Activated CD8-positive, alpha-beta memory T cell treated with anti-CD3 and anti-CD28 coated beads, Interleukin-2, amount 50 U/mL, for 1 hour (primary cell): ENCODE measurements around the gene SEMA5A.

Experiments
- DNase-seq: peaks from one replicate; pipeline ENCODE4 v3.0.0-alpha.2; 2020; ENCODE audit errors: extremely low read depth

SEMA5A gene

GRCh38 chr5:9112520-9113291, 433.2 kb downstream of the SEMA5A start:
- DNase-seq, result no peak

GRCh38 chr5:9108162-9108561, 437.7 kb downstream of the SEMA5A start:
- DNase-seq, result no peak

- no peak for DNase-seq
Measured at GRCh38 chr5:9105851-9106250, 440.0 kb downstream of the SEMA5A start.

GRCh38 chr5:9104571-9105339, 441.1 kb downstream of the SEMA5A start:
- no peak for DNase-seq

GRCh38 chr5:9103290-9103689, 442.6 kb downstream of the SEMA5A start:
- no peak for DNase-seq

GRCh38 chr5:9099689-9100088, 446.2 kb downstream of the SEMA5A start:
- no peak for DNase-seq

- DNase-seq, result no peak
Measured at GRCh38 chr5:9098990-9099389, 446.9 kb downstream of the SEMA5A start.

- DNase-seq, result no peak
Measured at GRCh38 chr5:9094582-9094981, 451.3 kb downstream of the SEMA5A start.

- DNase-seq, result no peak
Measured at GRCh38 chr5:9091896-9092662, 453.8 kb downstream of the SEMA5A start.

GRCh38 chr5:9090381-9091026, 455.4 kb downstream of the SEMA5A start:
- DNase-seq, result no peak

- no peak for DNase-seq
Measured at GRCh38 chr5:9089893-9090292, 456.0 kb downstream of the SEMA5A start.

- DNase-seq, result no peak
Measured at GRCh38 chr5:9082996-9083395, 462.9 kb downstream of the SEMA5A start.

GRCh38 chr5:9072701-9073100, 473.2 kb downstream of the SEMA5A start:
- DNase-seq, result no peak

- no peak for DNase-seq
Measured at GRCh38 chr5:9071524-9071923, 474.4 kb downstream of the SEMA5A start.

GRCh38 chr5:9071074-9071473, 474.8 kb downstream of the SEMA5A start:
- no peak for DNase-seq

GRCh38 chr5:9069650-9070049, 476.2 kb downstream of the SEMA5A start:
- DNase-seq, result no peak

GRCh38 chr5:9067154-9067553, 478.7 kb downstream of the SEMA5A start:
- DNase-seq, result no peak

GRCh38 chr5:9066349-9066748, 479.5 kb downstream of the SEMA5A start:
- DNase-seq, result no peak

GRCh38 chr5:9063615-9064245, 482.1 kb downstream of the SEMA5A start:
- DNase-seq, result no peak

- no peak for DNase-seq
Measured at GRCh38 chr5:9062873-9063272, 483.0 kb downstream of the SEMA5A start.

- no peak for DNase-seq
Measured at GRCh38 chr5:9059920-9060691, 485.8 kb downstream of the SEMA5A start.
